Measurements from ENCODE around the gene SLC4A2.

SLC4A2 gene

GRCh38 chr7:151119055-151119415 is 59.6 kb downstream of the SLC4A2 start:
- no peak overlapping the region for H3K4me3 ChIP-seq (replicated peaks; ENCODE audit: insufficient read depth, low read length)
- no peak for DNase-seq (ENCODE audit: low read depth in 1 of 2, low spot score in 1 of 2)
- no peak overlapping the region for H3K27ac ChIP-seq (replicated peaks)
- TF ChIP-seq CTCF (IDR thresholded peaks at IDR 0.05; ENCODE audit: insufficient read depth, low read length) (no peak), REST (IDR thresholded peaks at IDR 0.05; ENCODE audit: insufficient replicate concordance, low read depth) (no peak), SPI1 (IDR thresholded peaks at IDR 0.05; ENCODE audit: borderline replicate concordance, low read depth) (no peak)
- H3K27me3 ChIP-seq (ENCODE audit: insufficient read depth, poor library complexity, severe bottlenecking): no peaks in the 10 kb centered on the region

- Histone ChIP-seq H3K27me3 (ENCODE audit: insufficient read depth, poor library complexity, severe bottlenecking) (no peaks in the 10 kb centered on the region), H3K4me3 (replicated peaks; ENCODE audit: insufficient read depth, low read length) (no peak overlapping the region), H3K27ac (replicated peaks) (no peak overlapping the region)
- TF ChIP-seq REST (IDR thresholded peaks at IDR 0.05; ENCODE audit: insufficient replicate concordance, low read depth) (no peak), CTCF (IDR thresholded peaks at IDR 0.05; ENCODE audit: insufficient read depth, low read length) (no peak), SPI1 (IDR thresholded peaks at IDR 0.05; ENCODE audit: borderline replicate concordance, low read depth) (no peak), GABPA (IDR thresholded peaks at IDR 0.05; ENCODE audit: low read depth) (no peak), POLR2AphosphoS5 (IDR thresholded peaks at IDR 0.05; ENCODE audit: low read depth) (no peak)
- DNase-seq (ENCODE audit: low read depth in 1 of 2, low spot score in 1 of 2): no peak
Observed at GRCh38 chr7:151119902-151120301, 60.5 kb downstream of the SLC4A2 start.

GRCh38 chr7:151120896-151121295 is 61.5 kb downstream of the SLC4A2 start:
- H3K27me3 ChIP-seq (ENCODE audit: insufficient read depth, poor library complexity, severe bottlenecking): no peaks in the 10 kb centered on the region
- DNase-seq (ENCODE audit: low read depth in 1 of 2, low spot score in 1 of 2): no peak
- no peak overlapping the region for H3K4me3 ChIP-seq (replicated peaks; ENCODE audit: insufficient read depth, low read length)
- TF ChIP-seq REST (IDR thresholded peaks at IDR 0.05; ENCODE audit: insufficient replicate concordance, low read depth): no peak
- no peak for TF ChIP-seq POLR2AphosphoS5 (IDR thresholded peaks at IDR 0.05; ENCODE audit: low read depth)
- TF ChIP-seq GABPA (IDR thresholded peaks at IDR 0.05; ENCODE audit: low read depth): no peak
- TF ChIP-seq SPI1 (IDR thresholded peaks at IDR 0.05; ENCODE audit: borderline replicate concordance, low read depth): no peak
- no peak for TF ChIP-seq CTCF (IDR thresholded peaks at IDR 0.05; ENCODE audit: insufficient read depth, low read length)
- no peak overlapping the region for H3K27ac ChIP-seq (replicated peaks)
